Common myeloid progenitor, CD34-positive (primary cell): ENCODE measurements around the gene RASL10B. TPM values are rescaled to one million over a fixed set of nuclear protein-coding genes. Genes with fewer than 3 reads are reported as not detected.

ENCODE experiments used
- CTCF ChIA-PET: fragments of 350-600 bp; sonication (Branson Sonifier 250); formaldehyde crosslinking; loops from one replicate; lab custom pipeline; 2021; ENCODE audit warnings: antibody characterized with exemption; lab: Charles Lee
- POLR2A ChIA-PET: fragments of 350-600 bp; sonication (Branson Sonifier 250); formaldehyde crosslinking; loops from one replicate; lab custom pipeline; 2021; ENCODE audit warnings: antibody characterized with exemption; lab: Charles Lee
- DNase-seq, 3 donors: peaks; one replicate each; pipeline versions ENCODE4 v3.0.0 to v3.0.0-alpha.2; 2013
- H3K27ac ChIP-seq, 2 experiments: 1 replicate in 1 of 2; 2 replicates in 1 of 2; pipeline ENCODE4 v1.7.0; 2013; ENCODE audit warnings: inconsistent platforms in 2 of 2, low read length in 2 of 2, mild to moderate bottlenecking in 2 of 2, low read depth in 1 of 2, moderate library complexity in 1 of 2; ENCODE audit not compliant: severe bottlenecking in 2 of 2, insufficient read depth in 1 of 2, poor library complexity in 1 of 2
- H3K27me3 ChIP-seq, 5 experiments: replicated peaks in 2 of 5; 1 replicate in 3 of 5; 2 replicates in 2 of 5; pipeline versions ENCODE4 v1.6.1 to v1.7.0; 2013; ENCODE audit warnings: low read length in 4 of 5, mild to moderate bottlenecking in 2 of 5, moderate library complexity in 2 of 5, inconsistent platforms in 1 of 5; ENCODE audit not compliant: insufficient read depth in 5 of 5, control insufficient read depth in 4 of 5
- H3K36me3 ChIP-seq, 4 experiments: 1 replicate in 2 of 4; 2 replicates in 2 of 4; pipeline versions ENCODE4 v1.6.1 to v1.7.0; 2013; ENCODE audit warnings: low read length in 3 of 4, control low read depth in 1 of 4, mild to moderate bottlenecking in 1 of 4; ENCODE audit not compliant: control insufficient read depth in 4 of 4, insufficient read depth in 4 of 4
- H3K4me1 ChIP-seq, 4 experiments: 1 replicate in 3 of 4; 2 replicates in 1 of 4; pipeline versions ENCODE4 v1.6.1 to v1.7.1; 2013; ENCODE audit warnings: low read length in 3 of 4, mild to moderate bottlenecking in 3 of 4, control low read depth in 1 of 4, inconsistent platforms in 1 of 4, moderate library complexity in 1 of 4; ENCODE audit not compliant: control insufficient read depth in 4 of 4, insufficient read depth in 4 of 4; ENCODE audit errors: control extremely low read depth in 1 of 4
- H3K4me3 ChIP-seq, 7 experiments: 1 replicate in 4 of 7; 2 replicates in 3 of 7; pipeline versions ENCODE4 v1.5.1 to v1.7.0; 2013; ENCODE audit warnings: mild to moderate bottlenecking in 7 of 7, low read length in 6 of 7, moderate library complexity in 6 of 7, inconsistent platforms in 2 of 7, low read depth in 2 of 7, control low read depth in 1 of 7; ENCODE audit not compliant: insufficient read depth in 4 of 7, control insufficient read depth in 1 of 7; ENCODE audit errors: extremely low read depth in 1 of 7
- H3K9me3 ChIP-seq, 5 experiments: 1 replicate in 4 of 5; 2 replicates in 1 of 5; pipeline versions ENCODE4 v1.6.1 to v1.7.1; 2013; ENCODE audit warnings: low read length in 4 of 5, mild to moderate bottlenecking in 2 of 5, inconsistent platforms in 1 of 5, low read depth in 1 of 5, moderate library complexity in 1 of 5; ENCODE audit not compliant: control insufficient read depth in 4 of 5, insufficient read depth in 2 of 5; ENCODE audit errors: control extremely low read depth in 1 of 5
- WGBS: methylation state at CpG from one replicate; pipeline ENCODE4 v1.1.5; 2013; ENCODE audit not compliant: insufficient coverage; 5-methylcytosine and 5-hydroxymethylcytosine counted together
- polyA plus RNA-seq: library from polyadenylated mRNA; unstranded; fragments of 120-200 nt; gene quantifications from one replicate; pipeline ENCODE4 v1.2.1, GENCODE V29; 2013

RASL10B gene
- 1.9 TPM for polyA plus RNA-seq

- Histone ChIP-seq H3K27ac (no peak within 1 kb of the TSS), H3K36me3 (peaks cover 0 to 11% (median 4%) of the 10 kb centered on the region in 4 experiments), H3K9me3 (no peaks in the 10 kb centered on the region), H3K4me1 (peaks cover 0 to 16% (median 10%) of the 10 kb centered on the region in 4 experiments), H3K27me3 (no peaks in the 10 kb centered on the region), H3K4me3 (peak within 1 kb of the TSS; percentile 41 to 82 (median 62))
- peak in 2 of 3 donors; percentile 53 to 66 for DNase-seq
- 6% methylated on average over 20 of the region's 44 CpGs for WGBS
- CTCF ChIA-PET: interaction anchor here (0.7 to 2.0 kb wide), 6 partner anchors 17 to 176 kb away, joined by 3 to 10 read pairs (median 4); no protein-coding TSS in a partner anchor
- POLR2A ChIA-PET: no interaction called here
Observed at GRCh38 chr17:35731239-35731916, at the start of gene RASL10B. Gene RASL10B (plus strand): TSS chr17:35731639. CDS start chr17:35735185, 3,546 bp downstream.

DNA sequence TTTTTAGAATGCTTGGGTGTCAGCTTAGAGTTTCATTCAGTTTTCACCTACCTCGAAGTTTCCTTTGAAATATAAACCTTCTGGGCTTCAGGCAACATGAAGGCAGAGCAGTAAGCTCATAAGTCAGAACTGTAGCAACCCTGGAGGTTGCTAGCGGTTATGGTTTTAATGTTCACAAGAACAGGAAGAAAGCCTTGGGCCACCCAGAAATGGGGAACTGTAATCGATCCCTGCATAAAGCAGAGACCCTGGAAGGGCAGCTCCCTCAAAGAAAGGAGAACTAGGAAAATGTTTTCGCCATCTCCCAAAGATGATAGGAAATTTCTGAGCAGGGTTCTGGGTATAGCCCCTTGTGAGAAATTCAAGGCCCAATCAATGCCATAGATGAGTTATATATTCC lies 47.8 kb upstream of the RASL10B start:
- DNase-seq: peak in 2 of 3 donors; percentile 11 to 16
- WGBS: 50% methylated on average over 3 of the region's 4 CpGs
- H3K9me3 ChIP-seq: no peaks in the 10 kb centered on the region
- peaks cover 0 to 6% (median 0%) of the 10 kb centered on the region in 4 experiments for H3K4me1 ChIP-seq
- H3K36me3 ChIP-seq: peaks cover 12 to 70% (median 36%) of the 10 kb centered on the region in 4 experiments
- no peaks in the 10 kb centered on the region for H3K27me3 ChIP-seq
- H3K4me3 ChIP-seq: no peak overlapping the region
- ChIA-PET POLR2A (interaction anchor here (0.6 kb wide), 1 partner anchor 63 kb away, joined by 3 read pairs; no protein-coding TSS in a partner anchor), CTCF (interaction anchor here (0.7 to 1.2 kb wide), 4 partner anchors 31 to 129 kb away, joined by 3 to 4 read pairs (median 3); partner anchors contain the start of gene PEX12)
- no peak overlapping the region for H3K27ac ChIP-seq

GRCh38 chr17:35684055-35684802 lies 47.2 kb upstream of the RASL10B start:
- peaks cover 0 to 6% (median 0%) of the 10 kb centered on the region in 4 experiments for H3K4me1 ChIP-seq
- no peak overlapping the region for H3K4me3 ChIP-seq
- no peak for DNase-seq
- H3K27me3 ChIP-seq: no peaks in the 10 kb centered on the region
- POLR2A ChIA-PET: no interaction called here
- H3K36me3 ChIP-seq: peaks cover 12 to 76% (median 39%) of the 10 kb centered on the region in 4 experiments
- H3K9me3 ChIP-seq: no peaks in the 10 kb centered on the region
- CTCF ChIA-PET: interaction anchor here (0.7 to 1.2 kb wide), 3 partner anchors 31 to 130 kb away, joined by 3 to 4 read pairs (median 3); no protein-coding TSS in a partner anchor
- H3K27ac ChIP-seq: no peak overlapping the region
- no CpG with 5 or more reads among the region's 2 CpGs for WGBS

- H3K4me3 ChIP-seq: no peak overlapping the region
- H3K4me1 ChIP-seq: peaks cover 0 to 3% (median 0%) of the 10 kb centered on the region in 4 experiments
- no peak overlapping the region for H3K27ac ChIP-seq
- H3K9me3 ChIP-seq: no peaks in the 10 kb centered on the region
- WGBS: 100% methylated on average over 6 of the region's 7 CpGs
- no peak for DNase-seq
- peaks cover 18 to 63% (median 33%) of the 10 kb centered on the region in 4 experiments for H3K36me3 ChIP-seq
- ChIA-PET CTCF (interaction anchor here (1.3 kb wide), 1 partner anchor 17 kb away, joined by 4 read pairs; no protein-coding TSS in a partner anchor), POLR2A (no interaction called here)
- H3K27me3 ChIP-seq: no peaks in the 10 kb centered on the region
Observed at GRCh38 chr17:35692512-35693210, 38.8 kb upstream of the RASL10B start.

GRCh38 chr17:35693662-35694061 lies 37.8 kb upstream of the RASL10B start:
- ChIA-PET POLR2A (no interaction called here), CTCF (no interaction called here)
- H3K9me3 ChIP-seq: no peaks in the 10 kb centered on the region
- no peak for DNase-seq
- peaks cover 16 to 57% (median 28%) of the 10 kb centered on the region in 4 experiments for H3K36me3 ChIP-seq
- no peaks in the 10 kb centered on the region for H3K27me3 ChIP-seq
- H3K27ac ChIP-seq: no peak overlapping the region
- H3K4me3 ChIP-seq: no peak overlapping the region
- peaks cover 0 to 3% (median 0%) of the 10 kb centered on the region in 4 experiments for H3K4me1 ChIP-seq
- no CpG with 5 or more reads among the region's 3 CpGs for WGBS

DNA sequence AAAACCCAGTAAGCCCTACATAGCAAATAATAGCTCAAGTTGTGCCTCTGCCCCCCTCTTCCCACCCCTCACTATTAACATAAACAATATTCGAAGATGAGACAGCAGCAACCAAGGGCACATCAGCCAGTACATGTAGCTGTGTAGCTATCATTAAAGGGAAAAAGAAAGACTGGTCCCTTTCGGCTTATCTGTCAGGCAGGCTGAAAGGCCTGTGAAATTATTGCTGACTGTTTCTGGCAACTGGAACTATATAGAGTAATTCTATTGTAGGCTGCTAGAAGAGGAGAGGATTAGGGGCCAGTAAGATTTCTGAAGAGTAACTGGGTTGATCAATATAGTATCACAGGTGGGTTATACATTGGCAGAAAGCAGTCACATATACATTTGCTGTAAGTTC lies 36.5 kb upstream of the RASL10B start:
- CTCF ChIA-PET: interaction anchor here (0.8 to 1.7 kb wide), 4 partner anchors 10 to 52 kb away, joined by 3 to 5 read pairs (median 4); no protein-coding TSS in a partner anchor
- DNase-seq: no peak
- no peaks in the 10 kb centered on the region for H3K9me3 ChIP-seq
- no peak overlapping the region for H3K4me3 ChIP-seq
- 91% methylated on average over 1 of the region's 2 CpGs for WGBS
- H3K4me1 ChIP-seq: peaks cover 0 to 3% (median 0%) of the 10 kb centered on the region in 4 experiments
- H3K27ac ChIP-seq: no peak overlapping the region
- POLR2A ChIA-PET: no interaction called here
- H3K27me3 ChIP-seq: no peaks in the 10 kb centered on the region
- H3K36me3 ChIP-seq: peaks cover 14 to 45% (median 26%) of the 10 kb centered on the region in 4 experiments
